ENCODE data around the gene MTCL1. TPM values are rescaled to one million over a fixed set of nuclear protein-coding genes. Genes with fewer than 3 reads are reported as not detected.

MTCL1 gene
- total and polyA plus RNA-seq, 11 donors, result 4.7 to 17.7 (median 9.5) TPM

- no peak overlapping the region for H3K27ac ChIP-seq
- H3K9me3 ChIP-seq, result no peaks in the 10 kb centered on the region
- no peaks in the 10 kb centered on the region for H3K27me3 ChIP-seq
- H3K4me3 ChIP-seq, result no peak overlapping the region
- H3K36me3 ChIP-seq, result peaks cover 0 to 14% (median 0%) of the 10 kb centered on the region in 9 donors
- 79 to 83% (median 81%) methylated on average over 7 of the region's 7 CpGs for WGBS, 4 donors
- ATAC-seq (no peak), DNase-seq (no peak)
- peaks cover 0 to 7% (median 0%) of the 10 kb centered on the region in 12 donors for H3K4me1 ChIP-seq
- no peak for TF ChIP-seq CTCF (IDR thresholded peaks at IDR 0.05)
- no peak for TF ChIP-seq POLR2A (IDR thresholded peaks at IDR 0.05)
- intact Hi-C loops (cut with DNase I), result no loop called here
Observed at GRCh38 chr18:8794934-8795280, 89.6 kb downstream of the MTCL1 start.

- ATAC-seq, result no peak
- intact Hi-C loops (cut with DNase I), result no loop called here
- H3K27ac ChIP-seq, result no peak overlapping the region
Observed at GRCh38 chr18:8795586-8796325, 90.4 kb downstream of the MTCL1 start.

GRCh38 chr18:8797206-8797605 is 91.8 kb downstream of the MTCL1 start:
- DNase-seq (no peak), ATAC-seq (no peak)
- TF ChIP-seq CTCF (IDR thresholded peaks at IDR 0.05) (no peak), POLR2A (IDR thresholded peaks at IDR 0.05) (no peak)
- peaks cover 0 to 14% (median 0%) of the 10 kb centered on the region in 9 donors for H3K36me3 ChIP-seq
- H3K27me3 ChIP-seq, result no peaks in the 10 kb centered on the region
- whole genome bisulfite sequencing, 4 donors, result 43 to 71% (median 54%) methylated on average over 7 of the region's 7 CpGs
- H3K4me1 ChIP-seq, result peaks cover 0 to 13% (median 0%) of the 10 kb centered on the region in 12 donors
- H3K9me3 ChIP-seq, result no peaks in the 10 kb centered on the region
- peak overlapping the region in 1 of 12 donors; percentile 79 for H3K27ac ChIP-seq
- intact Hi-C loops (cut with DNase I), result no loop called here
- H3K4me3 ChIP-seq, result no peak overlapping the region

More at GRCh38 chr18:8795586-8796325, 90.4 kb downstream of the MTCL1 start:
- peaks cover 0 to 14% (median 0%) of the 10 kb centered on the region in 9 donors for H3K36me3 ChIP-seq
- no peak for DNase-seq
- H3K4me3 ChIP-seq, result no peak overlapping the region
- WGBS, 4 donors, result 68 to 76% (median 72%) methylated on average over 10 of the region's 10 CpGs
- peaks cover 0 to 7% (median 0%) of the 10 kb centered on the region in 12 donors for H3K4me1 ChIP-seq
- no peaks in the 10 kb centered on the region for H3K9me3 ChIP-seq
- H3K27me3 ChIP-seq, result no peaks in the 10 kb centered on the region
- TF ChIP-seq CTCF (IDR thresholded peaks at IDR 0.05) (no peak), POLR2A (IDR thresholded peaks at IDR 0.05) (no peak)

- DNase-seq (peak; percentile 35 to 73 (median 45)), ATAC-seq (peak; percentile 67 to 86 (median 73))
- H3K36me3 ChIP-seq, result peaks cover 0 to 14% (median 0%) of the 10 kb centered on the region in 9 donors
- H3K4me1 ChIP-seq, result peaks cover 0 to 13% (median 0%) of the 10 kb centered on the region in 12 donors
- H3K27me3 ChIP-seq, result no peaks in the 10 kb centered on the region
- H3K9me3 ChIP-seq, result no peaks in the 10 kb centered on the region
- no peak for TF ChIP-seq POLR2A (IDR thresholded peaks at IDR 0.05)
- no peak for TF ChIP-seq CTCF (IDR thresholded peaks at IDR 0.05)
- H3K27ac ChIP-seq, result peak overlapping the region in 1 of 12 donors; percentile 79
- 26 to 53% (median 35%) methylated on average over 8 to 11 of the region's 11 CpGs for WGBS, 4 donors
- intact Hi-C loops (cut with DNase I), result no loop called here
- no peak overlapping the region for H3K4me3 ChIP-seq
Observed at GRCh38 chr18:8799001-8799400, 93.6 kb downstream of the MTCL1 start.

Measured in heart left ventricle (tissue), 16 donors.